Fibroblast of mammary gland (primary cell): ENCODE data around the gene C22orf15.

ENCODE experiments used
- DNase-seq: peaks from one replicate; pipeline ENCODE4 v3.0.0-alpha.2; 2010; ENCODE audit warnings: low read depth
- H3K4me3 ChIP-seq: 2 replicates; pipeline ENCODE4 v1.5.1; 2011; ENCODE audit warnings: low read depth, mild to moderate bottlenecking, low read length, moderate library complexity; ENCODE audit not compliant: control insufficient read depth
- CTCF ChIP-seq: conservative IDR thresholded peaks from 2 replicates; pipeline ENCODE4 v1.5.1; 2011; ENCODE audit warnings: low read depth, low read length, inconsistent platforms; ENCODE audit not compliant: control insufficient read depth, insufficient read depth

The C22orf15 gene

GRCh38 chr22:23800297-23801237 lies 37.8 kb downstream of the C22orf15 start:
- TF ChIP-seq CTCF: no peak
- no peak overlapping the region for H3K4me3 ChIP-seq
- DNase-seq: no peak

- TF ChIP-seq CTCF: no peak
Observed at GRCh38 chr22:23801238-23801821, 38.5 kb downstream of the C22orf15 start.

GRCh38 chr22:23801886-23802377 lies 39.1 kb downstream of the C22orf15 start:
- no peak for TF ChIP-seq CTCF
- no peak overlapping the region for H3K4me3 ChIP-seq
- DNase-seq: no peak

More at GRCh38 chr22:23801238-23801821, 38.5 kb downstream of the C22orf15 start:
- no peak for DNase-seq
- no peak overlapping the region for H3K4me3 ChIP-seq

GRCh38 chr22:23803001-23803819 lies 40.4 kb downstream of the C22orf15 start:
- no peak for TF ChIP-seq CTCF
- DNase-seq: no peak
- no peak overlapping the region for H3K4me3 ChIP-seq

GRCh38 chr22:23804781-23805291 lies 42.0 kb downstream of the C22orf15 start:
- no peak for DNase-seq
- H3K4me3 ChIP-seq: no peak overlapping the region
- TF ChIP-seq CTCF: no peak

GRCh38 chr22:23806837-23807236 lies 44.0 kb downstream of the C22orf15 start:
- no peak for TF ChIP-seq CTCF
- no peak overlapping the region for H3K4me3 ChIP-seq
- DNase-seq: no peak
